NB4 (cell line): ENCODE results near the gene SLC19A1.

ENCODE experiments used
- CTCF ChIP-seq: IDR thresholded peaks from one replicate; pipeline ENCODE4 v1.5.1; 2012; ENCODE audit warnings: low read depth, low read length
- MAX ChIP-seq: IDR thresholded peaks from 2 replicates; pipeline ENCODE4 v1.6.1; 2011; ENCODE audit warnings: low read depth, low read length
- POLR2A ChIP-seq: IDR thresholded peaks from 2 replicates; pipeline ENCODE4 v1.6.1; 2011; ENCODE audit warnings: mild to moderate bottlenecking; ENCODE audit not compliant: insufficient read length; ENCODE audit errors: extremely low read depth

- TF ChIP-seq CTCF = no peak
- TF ChIP-seq POLR2A = no peak
- TF ChIP-seq MAX = no peak
These were observed 35.9 kb downstream of the SLC19A1 start for GRCh38 chr21:45506241-45506817.
